Stimulated activated CD8-positive, alpha-beta memory T cell treated with anti-CD3 and anti-CD28 coated beads, Interleukin-15, amount 100 ng/mL, for 24 hours (primary cell): ENCODE measurements around the gene TMEM94.
"Not testable (repeated sequence)": the region's sequence is repeated elsewhere in the genome, so short reads cannot be mapped to it uniquely, and the experiment has no call there.

Experiments used
- DNase-seq: peaks from one replicate; pipeline ENCODE4 v3.0.0-alpha.2; 2020; ENCODE audit warnings: low read depth

The TMEM94 gene

GRCh38 chr17:75511610-75512575, 55.5 kb downstream of the TMEM94 start:
- no peak for DNase-seq

GRCh38 chr17:75512926-75513640, 56.6 kb downstream of the TMEM94 start:
- DNase-seq: no peak

- no peak for DNase-seq
Observed at GRCh38 chr17:75513641-75514000, 57.2 kb downstream of the TMEM94 start.

GRCh38 chr17:75514299-75514918, 58.0 kb downstream of the TMEM94 start:
- DNase-seq: no peak

- DNase-seq: no peak
Observed at GRCh38 chr17:75514919-75515495, 58.6 kb downstream of the TMEM94 start.

GRCh38 chr17:75515496-75516254, 59.2 kb downstream of the TMEM94 start, which contains the start of gene CASKIN2:
Gene CASKIN2, minus strand, starts transcription at chr17:75515537. Its CDS starts 1,733 bp downstream, at chr17:75513804.
- peak; percentile 73 for DNase-seq

GRCh38 chr17:75516255-75516618, 59.8 kb downstream of the TMEM94 start, which contains the start of gene TSEN54:
Gene TSEN54, plus strand, starts transcription at chr17:75516528. Its CDS starts 33 bp downstream, at chr17:75516561.
- DNase-seq: peak; percentile 95

GRCh38 chr17:75516619-75517296, 60.3 kb downstream of the TMEM94 start:
- DNase-seq: no peak

GRCh38 chr17:75517297-75517865, 60.9 kb downstream of the TMEM94 start:
- no peak for DNase-seq

- DNase-seq: no peak
Observed at GRCh38 chr17:75518201-75518600, 61.8 kb downstream of the TMEM94 start.

GRCh38 chr17:75518983-75519537, 62.6 kb downstream of the TMEM94 start:
- no peak for DNase-seq

- DNase-seq: not testable (repeated sequence)
Observed at GRCh38 chr17:75520413-75520812, 64.0 kb downstream of the TMEM94 start.

- DNase-seq: no peak
Observed at GRCh38 chr17:75521290-75521689, 64.9 kb downstream of the TMEM94 start.

- DNase-seq: no peak
Observed at GRCh38 chr17:75521951-75522727, 65.7 kb downstream of the TMEM94 start.

GRCh38 chr17:75523647-75524046, 67.2 kb downstream of the TMEM94 start:
- DNase-seq: no peak

- no peak for DNase-seq
Observed at GRCh38 chr17:75524269-75524969, 68.0 kb downstream of the TMEM94 start.

- peak; percentile 65 for DNase-seq
Observed at GRCh38 chr17:75524970-75525805, 68.8 kb downstream of the TMEM94 start, which contains the start of gene LLGL2. Gene LLGL2, plus strand, starts transcription at chr17:75525697. Its CDS starts 17,730 bp downstream, at chr17:75543427.
